Stomach (tissue), 9 donors: ENCODE data around the gene TMC5. TPM values are rescaled to one million over a fixed set of nuclear protein-coding genes. Genes with fewer than 3 reads are reported as not detected.

Source experiments
- DNase-seq, 2 donors: peaks; one replicate each; pipeline versions ENCODE4 v3.0.0 to v3.0.0-alpha.2; 2013 to 2019
- H3K27ac ChIP-seq, 5 donors: fragments of 200-600 bp in 4 of 5; sonication (generic) in 4 of 5; one replicate each; pipeline ENCODE4 v1.5.1; 2013 to 2019; ENCODE audit warnings: mild to moderate bottlenecking in 1 of 5, moderate library complexity in 1 of 5
- H3K27me3 ChIP-seq, 3 donors: fragments of 200-600 bp; sonication (generic); one replicate each; pipeline ENCODE4 v1.5.1; 2017 to 2019; ENCODE audit warnings: mixed run types in 1 of 3
- H3K36me3 ChIP-seq, 4 donors: fragments of 200-600 bp; sonication (generic); 1 replicate in 3 of 4; 2 replicates in 1 of 4; pipeline ENCODE4 v1.5.1; 2016 to 2019
- H3K4me1 ChIP-seq, 4 donors: fragments of 200-600 bp; sonication (generic); one replicate each; pipeline ENCODE4 v1.5.1; 2016 to 2019
- H3K4me3 ChIP-seq, 4 donors: fragments of 200-600 bp; sonication (generic) in 3 of 4; one replicate each; pipeline ENCODE4 v1.5.1; 2016 to 2019; ENCODE audit warnings: mild to moderate bottlenecking in 1 of 4
- H3K9me3 ChIP-seq, 4 donors: fragments of 200-600 bp; sonication (generic); one replicate each; pipeline ENCODE4 v1.5.1; 2016 to 2019
- EP300 ChIP-seq: sonication (generic); formaldehyde crosslinking; IDR thresholded peaks from one replicate; pipeline ENCODE4 v1.6.1; 2017; ENCODE audit warnings: antibody characterized with exemption
- POLR2A ChIP-seq, 4 donors: fragments of 450-650 bp; IDR thresholded peaks; one replicate each; pipeline ENCODE4 v1.6.1; 2016; ENCODE audit warnings: antibody characterized with exemption in 4 of 4, control low read depth in 2 of 4, mild to moderate bottlenecking in 1 of 4, moderate library complexity in 1 of 4
- POLR2AphosphoS5 ChIP-seq, 3 donors: sonication (generic); formaldehyde crosslinking; IDR thresholded peaks; one replicate each; pipeline ENCODE4 v1.6.1; 2016; ENCODE audit warnings: antibody characterized with exemption in 3 of 3
- WGBS, 5 donors: extraction: QIAGEN DNeasy Blood & Tissue Kit in 3 of 5; methylation state at CpG; one replicate each; pipeline versions ENCODE4 v1.1.5 to v1.1.7; 2013 to 2018; 5-methylcytosine and 5-hydroxymethylcytosine counted together
- intact Hi-C: fragments of 100-400 bp; cut with DNase I; formaldehyde crosslinking; loops from one replicate; pipeline ENCODE4 v1.15.1; 2023; ENCODE audit warnings: low total_unique reads
- polyA plus RNA-seq, 3 donors: library from polyadenylated mRNA; stranded (reverse); fragments of 200-250 nt; gene quantifications; one replicate each; pipeline ENCODE4 v1.2.3, GENCODE V29; 2013
- total RNA-seq, 5 donors: library from RNA; depleted of rRNA; stranded (reverse); fragments of >200 nt; gene quantifications; one replicate each; pipeline versions ENCODE4 v1.1.0 to v1.2.3, GENCODE V29; 2014 to 2016
- TF ChIP-seq, protein P1 (sequence below), 7 experiments: fragments of 450-650 bp in 4 of 7; fragments of 200-600 bp in 3 of 7; sonication (generic) in 3 of 7; IDR thresholded peaks; one replicate each; pipeline ENCODE4 v1.5.1; 2016 to 2019; ENCODE audit warnings: antibody characterized with exemption in 7 of 7, control low read depth in 2 of 7, mild to moderate bottlenecking in 1 of 7
- donor health status: healthy with polysubstance abuse.
- donor health status: Bipolar disorder and iron deficiency.
- donor health status: healthy.

Gene TMC5
- total and polyA plus RNA-seq, 8 donors = 7.2 to 92.7 (median 28.2) TPM

DNA sequence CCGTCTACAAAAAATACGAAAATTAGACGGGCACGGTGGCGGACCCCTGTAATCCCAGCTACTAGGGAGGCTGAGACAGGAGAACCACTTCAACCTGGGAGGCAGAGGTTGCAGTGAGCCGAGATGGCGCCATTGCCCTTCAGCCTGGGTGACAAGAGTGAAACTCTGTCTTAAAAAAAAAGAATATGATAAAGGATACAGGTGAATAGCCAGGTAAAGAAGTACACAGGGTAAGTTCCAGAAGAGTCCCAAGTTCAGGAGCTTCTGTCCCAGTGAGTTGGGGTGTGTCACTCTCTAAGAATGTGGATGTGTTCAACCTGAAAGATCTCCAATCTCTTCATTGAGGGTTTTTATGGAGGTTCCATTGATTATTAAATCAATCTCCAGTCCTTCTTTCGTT is 6.8 kb downstream of the TMC5 start:
- WGBS, 5 donors = 89 to 95% (median 93%) methylated on average over 8 of the region's 8 CpGs
- Histone ChIP-seq H3K27me3 (no peaks in the 10 kb centered on the region), H3K27ac (peak overlapping the region in 2 of 5 donors; percentile 18 to 50), H3K4me3 (peak overlapping the region in 1 of 4 donors; percentile 12), H3K9me3 (no peaks in the 10 kb centered on the region), H3K36me3 (no peaks in the 10 kb centered on the region), H3K4me1 (peaks cover 0 to 34% (median 6%) of the 10 kb centered on the region in 4 donors)
- TF ChIP-seq POLR2A (IDR thresholded peaks at IDR 0.05) (no peak), EP300 (no peak), POLR2AphosphoS5 (IDR thresholded peaks at IDR 0.05) (no peak)
- TF ChIP-seq, protein P1, sequence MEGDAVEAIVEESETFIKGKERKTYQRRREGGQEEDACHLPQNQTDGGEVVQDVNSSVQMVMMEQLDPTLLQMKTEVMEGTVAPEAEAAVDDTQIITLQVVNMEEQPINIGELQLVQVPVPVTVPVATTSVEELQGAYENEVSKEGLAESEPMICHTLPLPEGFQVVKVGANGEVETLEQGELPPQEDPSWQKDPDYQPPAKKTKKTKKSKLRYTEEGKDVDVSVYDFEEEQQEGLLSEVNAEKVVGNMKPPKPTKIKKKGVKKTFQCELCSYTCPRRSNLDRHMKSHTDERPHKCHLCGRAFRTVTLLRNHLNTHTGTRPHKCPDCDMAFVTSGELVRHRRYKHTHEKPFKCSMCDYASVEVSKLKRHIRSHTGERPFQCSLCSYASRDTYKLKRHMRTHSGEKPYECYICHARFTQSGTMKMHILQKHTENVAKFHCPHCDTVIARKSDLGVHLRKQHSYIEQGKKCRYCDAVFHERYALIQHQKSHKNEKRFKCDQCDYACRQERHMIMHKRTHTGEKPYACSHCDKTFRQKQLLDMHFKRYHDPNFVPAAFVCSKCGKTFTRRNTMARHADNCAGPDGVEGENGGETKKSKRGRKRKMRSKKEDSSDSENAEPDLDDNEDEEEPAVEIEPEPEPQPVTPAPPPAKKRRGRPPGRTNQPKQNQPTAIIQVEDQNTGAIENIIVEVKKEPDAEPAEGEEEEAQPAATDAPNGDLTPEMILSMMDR (IDR thresholded peaks at IDR 0.05) = no peak
- DNase-seq = no peak
- intact Hi-C loops = no loop called here

DNA sequence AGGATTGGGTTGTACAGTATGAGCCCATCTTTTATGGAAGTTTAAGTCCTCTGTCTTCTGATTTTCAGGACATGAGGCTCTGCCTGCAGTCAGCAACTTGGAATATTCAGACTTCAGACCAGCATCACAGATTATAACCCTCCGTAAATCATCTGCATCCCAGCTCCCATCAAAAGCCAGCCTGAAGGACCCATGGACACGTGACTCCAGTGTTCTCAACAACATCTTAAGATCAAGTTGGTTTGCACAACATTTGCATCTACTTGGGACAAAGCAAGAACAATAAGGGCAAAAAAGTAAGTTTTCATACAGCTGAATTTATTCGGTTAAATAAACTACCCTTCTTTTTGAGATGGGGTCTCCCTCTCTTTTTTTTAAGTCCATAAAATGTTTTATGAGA is 12.7 kb downstream of the TMC5 start:
- no peak overlapping the region for H3K4me3 ChIP-seq
- peaks cover 10 to 47% (median 18%) of the 10 kb centered on the region in 4 donors for H3K4me1 ChIP-seq
- H3K27ac ChIP-seq = peak overlapping the region; percentile 32 to 86 (median 78)
- 78 to 84% (median 81%) methylated on average over 3 of the region's 3 CpGs for WGBS, 5 donors
- peaks cover 0 to 12% (median 2%) of the 10 kb centered on the region in 4 donors for H3K36me3 ChIP-seq
- no peaks in the 10 kb centered on the region for H3K27me3 ChIP-seq
- no peak for DNase-seq
- intact Hi-C loops = no loop called here
- H3K9me3 ChIP-seq = no peaks in the 10 kb centered on the region
- TF ChIP-seq, protein P1 (IDR thresholded peaks at IDR 0.05) = no peak
- no peak for TF ChIP-seq POLR2AphosphoS5 (IDR thresholded peaks at IDR 0.05)

DNA sequence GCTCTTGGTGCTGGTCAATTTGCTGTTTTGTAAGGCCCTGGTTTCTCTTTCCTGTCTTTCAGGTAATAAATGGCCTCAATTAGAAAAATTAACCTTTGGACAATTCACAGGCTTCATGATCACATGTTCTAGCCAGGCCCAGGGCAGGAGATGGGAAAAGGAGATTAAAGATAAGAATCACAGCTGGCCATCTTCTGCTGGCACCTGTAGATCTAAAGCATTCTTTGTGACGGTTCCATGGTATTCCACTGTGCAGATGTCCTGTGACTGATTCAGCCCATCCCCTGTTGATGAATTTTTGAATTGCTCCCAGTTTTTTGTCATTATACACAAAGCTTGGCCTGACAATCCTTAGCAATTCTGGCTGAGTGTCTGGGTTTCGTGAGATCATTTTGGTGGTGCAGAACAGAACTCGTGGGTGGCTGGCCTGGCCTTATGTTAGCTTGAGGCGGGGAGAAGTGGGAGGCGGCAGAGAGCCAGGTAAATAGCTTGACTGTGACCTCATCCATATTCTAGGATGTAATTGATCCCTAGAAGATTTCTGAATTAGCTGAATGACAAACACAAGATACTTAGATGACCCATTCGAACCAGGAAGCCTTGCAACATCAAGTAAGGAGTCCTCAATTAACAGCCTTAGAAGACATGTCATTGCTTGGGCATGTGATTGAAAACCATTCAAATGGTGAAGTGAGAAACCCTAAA is 14.1 kb downstream of the TMC5 start:
- intact Hi-C loops = no loop called here
- peak; percentile 11 to 47 for DNase-seq
- Histone ChIP-seq H3K4me3 (no peak overlapping the region), H3K27ac (peak overlapping the region in 4 of 5 donors; percentile 57 to 86 (median 76)), H3K4me1 (peaks cover 10 to 49% (median 23%) of the 10 kb centered on the region in 4 donors), H3K27me3 (no peaks in the 10 kb centered on the region), H3K9me3 (no peaks in the 10 kb centered on the region), H3K36me3 (peaks cover 0 to 12% (median 2%) of the 10 kb centered on the region in 4 donors)
- TF ChIP-seq POLR2AphosphoS5 (IDR thresholded peaks at IDR 0.05) (no peak), EP300 (no peak), POLR2A (IDR thresholded peaks at IDR 0.05) (no peak)
- TF ChIP-seq, protein P1 (IDR thresholded peaks at IDR 0.05) = no peak
- 57 to 74% (median 70%) methylated on average over 6 of the region's 6 CpGs for WGBS, 5 donors

DNA sequence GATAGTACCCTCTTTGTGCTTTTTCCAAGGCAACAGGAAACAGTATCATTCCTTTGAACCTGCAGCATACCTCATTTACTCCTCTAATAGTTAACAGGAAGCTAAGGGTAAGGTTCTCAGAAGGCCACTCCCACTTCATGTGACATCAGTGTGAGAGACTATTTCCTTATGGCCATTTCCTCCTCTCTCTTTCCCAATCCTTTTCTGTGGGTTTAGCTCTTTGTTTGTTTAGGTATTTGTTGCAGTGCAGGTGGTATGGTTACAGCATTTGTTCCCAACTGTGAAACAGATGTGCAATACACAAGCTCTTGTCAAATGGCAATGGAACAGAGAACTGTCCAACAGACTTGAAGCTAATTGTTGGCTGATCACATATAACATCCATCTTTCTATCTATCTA is 14.7 kb downstream of the TMC5 start:
- DNase-seq = peak in 1 of 2 donors; percentile 92
- peak overlapping the region in 3 of 5 donors; percentile 57 to 86 (median 85) for H3K27ac ChIP-seq
- no peaks in the 10 kb centered on the region for H3K27me3 ChIP-seq
- H3K4me3 ChIP-seq = no peak overlapping the region
- TF ChIP-seq EP300 = no peak
- peak in 2 of 3 donors; percentile 87 to 95 for TF ChIP-seq POLR2AphosphoS5 (IDR thresholded peaks at IDR 0.05)
- TF ChIP-seq POLR2A (IDR thresholded peaks at IDR 0.05) = no peak
- TF ChIP-seq, protein P1 (IDR thresholded peaks at IDR 0.05) = no peak
- intact Hi-C loops = no loop called here
- H3K9me3 ChIP-seq = no peaks in the 10 kb centered on the region
- H3K4me1 ChIP-seq = peaks cover 16 to 53% (median 27%) of the 10 kb centered on the region in 4 donors
- H3K36me3 ChIP-seq = peaks cover 0 to 12% (median 2%) of the 10 kb centered on the region in 4 donors
